ENCODE results near the gene HDAC4.
"Not testable (repeated sequence)": the region's sequence is repeated elsewhere in the genome, so short reads cannot be mapped to it uniquely, and the experiment has no call there.

HDAC4 gene

DNA sequence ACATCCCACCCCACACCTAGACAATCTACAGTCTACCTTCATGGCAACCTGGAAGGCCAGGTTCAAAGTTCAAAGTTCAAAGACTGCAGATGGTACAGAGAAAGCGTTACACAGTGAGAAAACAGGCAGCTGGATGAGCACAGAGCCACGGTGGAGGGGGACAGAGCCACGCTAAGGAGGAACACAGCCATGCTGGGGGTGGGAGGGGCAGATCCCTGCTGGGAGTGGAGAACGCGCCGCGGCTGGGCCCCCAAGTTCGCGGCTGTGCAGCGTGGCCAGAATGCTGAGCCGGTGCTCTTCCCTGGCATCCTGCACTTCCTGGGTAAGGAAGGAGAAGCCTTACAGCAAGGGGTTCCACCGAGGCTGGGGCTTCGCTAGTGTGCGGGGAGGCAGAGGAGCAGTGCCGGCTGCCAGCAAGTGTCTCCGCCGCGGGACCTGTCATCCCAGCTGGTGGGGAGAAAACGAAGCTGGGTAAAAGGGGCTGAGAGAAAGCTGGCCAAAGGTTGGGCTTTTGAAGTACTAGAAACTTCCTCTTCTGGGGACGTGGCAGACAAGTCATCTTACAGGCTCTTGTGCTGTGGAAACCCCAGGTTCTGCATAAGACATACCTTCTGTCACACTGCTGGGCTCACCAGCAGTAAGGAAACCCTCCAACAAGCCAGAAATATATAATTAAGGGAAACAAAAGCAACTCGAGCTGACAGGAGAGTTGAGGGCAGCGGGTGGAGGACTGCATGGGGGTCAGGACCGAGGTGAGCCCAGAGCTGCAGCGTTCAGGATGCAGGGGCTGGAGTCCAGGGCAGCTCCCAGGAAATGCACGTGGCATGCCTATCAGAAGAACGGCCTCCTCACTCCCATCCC, 115.5 kb downstream of the HDAC4 start:
- no peak for DNase-seq (ENCODE audit: extremely low read depth in 1 of 2, low read depth in 1 of 2)

GRCh38 chr2:239283961-239284795, 116.6 kb downstream of the HDAC4 start:
- no peak for DNase-seq (ENCODE audit: extremely low read depth in 1 of 2, low read depth in 1 of 2)

DNA sequence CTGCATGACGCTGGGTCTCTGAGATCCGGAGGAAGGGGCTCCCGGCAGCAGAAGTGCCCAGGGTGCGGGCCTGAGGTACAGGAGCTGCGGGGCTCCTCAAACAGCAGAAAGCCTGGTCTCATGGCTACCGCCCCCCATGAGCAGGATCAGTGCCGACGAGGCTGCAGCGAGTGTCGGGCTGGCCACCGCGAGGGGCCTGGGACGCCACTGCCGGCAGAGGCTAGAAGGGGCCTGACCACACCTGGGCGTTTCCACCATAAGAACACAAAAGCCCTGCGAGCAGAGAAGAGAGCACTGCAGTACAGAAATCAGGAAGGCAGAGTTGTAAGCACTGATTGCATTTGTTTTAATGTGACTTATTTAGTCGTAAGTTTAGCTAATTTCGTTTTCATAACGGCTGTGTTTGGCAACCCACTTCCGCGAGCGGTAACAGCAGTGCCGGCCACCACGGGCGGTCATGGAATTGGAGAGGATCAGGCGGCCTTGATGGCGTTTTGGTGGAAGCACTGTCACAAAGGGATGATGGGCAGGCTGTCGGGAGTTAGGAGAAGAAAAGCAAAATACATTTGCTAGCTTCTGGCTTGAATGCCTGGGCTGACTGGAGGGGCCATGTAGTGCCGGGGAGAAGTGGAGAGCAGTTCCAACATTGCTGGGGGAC, 117.4 kb downstream of the HDAC4 start:
- no peak for DNase-seq (ENCODE audit: extremely low read depth in 1 of 2, low read depth in 1 of 2)

DNA sequence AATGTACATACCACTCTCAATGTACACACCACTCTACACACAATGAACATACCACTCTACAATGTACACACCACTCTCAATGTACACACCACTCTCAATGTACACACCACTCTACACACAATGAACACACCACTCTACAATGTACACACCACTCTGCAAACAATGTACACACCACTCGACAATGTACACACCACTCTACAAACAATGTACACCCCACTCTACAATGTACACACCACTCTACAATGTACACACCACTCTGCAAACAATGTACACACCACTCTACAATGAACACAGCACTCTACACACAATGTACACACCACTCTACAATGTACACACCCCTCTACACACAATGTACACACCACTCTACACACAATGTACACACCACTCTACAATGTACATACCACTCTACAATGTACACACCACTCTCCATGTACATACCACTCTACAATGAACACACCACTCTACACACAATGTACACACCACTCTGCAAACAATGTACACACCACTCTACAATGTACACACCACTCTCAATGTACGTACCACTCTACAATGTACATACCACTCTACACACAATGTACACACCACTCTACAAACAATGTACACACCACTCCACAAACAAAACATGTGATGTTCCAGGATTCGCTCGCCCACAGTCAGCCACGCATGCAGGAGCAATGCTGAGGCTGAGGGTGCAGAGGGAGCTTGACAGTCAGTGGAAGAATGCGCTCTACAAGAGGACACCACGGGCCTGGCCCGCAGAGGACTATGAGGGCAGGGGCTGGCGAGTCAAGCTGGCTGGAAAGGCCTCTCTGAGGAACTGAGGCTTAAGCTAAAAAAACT, 118.2 kb downstream of the HDAC4 start:
- DNase-seq (ENCODE audit: extremely low read depth in 1 of 2, low read depth in 1 of 2): no peak

DNA sequence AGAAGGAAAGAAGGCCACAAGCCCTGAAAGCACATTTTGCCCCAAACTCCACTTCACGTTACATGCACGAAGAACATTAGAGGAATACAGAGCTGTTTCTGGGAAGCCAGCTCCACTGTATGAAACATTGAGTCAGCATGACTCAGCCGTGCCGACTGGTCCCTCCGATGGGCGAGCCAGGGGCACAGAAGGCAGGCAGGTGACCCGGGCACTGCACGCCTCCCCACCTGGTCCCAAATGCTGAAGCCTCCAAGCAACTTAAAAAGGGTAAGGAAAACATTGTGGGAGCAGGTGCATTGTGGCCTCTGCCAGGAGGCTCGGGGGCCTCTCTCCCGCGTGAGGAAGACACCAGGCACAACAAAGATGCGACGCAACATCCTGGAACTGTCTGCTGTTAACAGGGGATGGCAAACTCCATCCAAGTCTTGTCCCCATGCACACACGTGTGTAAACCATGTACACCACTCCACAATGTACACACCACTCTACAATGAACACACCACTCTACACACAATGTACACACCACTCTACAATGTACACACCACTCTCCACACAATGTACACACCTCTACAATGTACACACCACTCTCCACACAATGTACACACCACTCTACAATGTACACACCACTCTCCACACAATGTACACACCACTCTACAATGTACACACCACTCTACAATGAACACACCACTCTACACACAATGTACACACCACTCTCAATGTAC, 120.4 kb downstream of the HDAC4 start:
- DNase-seq (ENCODE audit: extremely low read depth in 1 of 2, low read depth in 1 of 2): not testable (repeated sequence)

DNA sequence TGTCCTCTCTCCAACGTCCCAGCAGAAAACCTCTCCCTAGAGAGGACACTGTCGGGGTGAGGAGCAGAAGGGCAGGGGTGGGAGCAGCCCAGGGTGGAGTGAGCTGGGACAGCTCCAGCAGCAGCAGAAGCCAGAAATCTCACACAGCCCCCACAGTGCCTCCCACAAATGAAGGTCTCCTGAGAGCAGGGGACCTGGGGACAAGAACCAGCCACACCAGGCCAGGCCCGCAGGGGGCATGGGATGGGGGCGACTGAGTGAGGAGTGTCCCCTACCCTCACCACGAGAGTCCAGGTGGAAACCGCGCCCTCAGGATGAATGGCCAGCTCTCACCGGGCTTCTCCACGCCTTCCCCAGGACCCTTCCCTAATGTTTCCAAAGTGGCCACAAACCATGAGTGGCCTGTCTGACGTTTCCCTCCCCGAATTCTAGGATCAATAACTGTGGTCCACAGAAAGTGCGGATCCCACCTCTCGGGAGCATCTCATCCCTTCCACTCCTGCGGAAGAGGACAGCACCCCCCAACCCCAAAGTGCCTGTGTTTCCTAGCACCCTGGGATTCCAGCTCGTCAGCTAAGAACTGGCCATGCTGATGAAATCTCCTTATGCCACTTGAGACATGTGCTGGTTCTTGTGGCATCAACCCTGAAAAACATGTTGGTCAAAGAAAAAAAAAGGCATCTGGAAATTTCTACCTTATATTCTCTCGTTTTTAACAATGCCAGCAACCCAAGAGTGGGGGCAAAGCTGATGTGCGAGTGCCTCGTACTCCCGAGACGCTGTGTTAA, 121.1 kb downstream of the HDAC4 start:
- no peak for DNase-seq (ENCODE audit: extremely low read depth in 1 of 2, low read depth in 1 of 2)

DNA sequence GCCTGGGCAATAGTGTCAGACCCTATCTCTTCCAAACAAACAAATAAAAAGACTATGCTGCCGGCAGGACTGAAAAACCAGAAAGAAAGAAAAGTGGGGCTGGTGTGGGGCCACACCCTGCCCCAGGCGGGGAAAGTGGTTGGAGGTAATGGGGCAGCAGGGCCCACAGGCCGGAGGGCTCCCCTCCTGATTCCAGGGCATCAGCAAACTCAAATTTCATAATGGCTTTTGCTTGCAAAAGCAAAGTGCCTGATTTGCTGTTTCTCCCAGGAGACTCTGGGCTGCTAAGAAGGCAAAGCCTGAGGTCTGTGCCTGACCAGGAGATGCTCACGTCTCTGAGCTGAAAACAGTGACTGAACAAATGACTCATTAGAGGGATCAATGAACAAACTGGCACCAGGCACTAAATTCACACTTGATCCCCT, 121.9 kb downstream of the HDAC4 start:
- no peak for DNase-seq (ENCODE audit: extremely low read depth in 1 of 2, low read depth in 1 of 2)

DNA sequence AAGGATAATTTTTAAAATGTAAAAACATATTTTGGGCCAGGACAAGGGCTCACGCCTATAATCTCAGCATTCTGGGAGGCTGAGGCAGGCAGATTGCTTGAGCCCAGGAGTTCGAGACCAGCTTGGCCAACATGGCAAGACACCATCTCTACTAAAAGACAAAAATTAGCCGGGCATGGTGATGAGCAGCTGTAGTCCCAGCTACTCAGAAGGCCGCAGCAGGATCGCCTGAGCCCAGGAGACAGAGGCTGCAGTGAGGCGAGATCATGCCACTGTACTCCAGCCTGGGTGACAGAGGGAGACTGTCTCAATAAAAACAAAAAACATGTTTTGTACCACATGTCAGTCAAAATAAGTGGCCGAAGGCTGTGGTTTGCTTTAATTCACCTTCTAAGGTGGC, 122.5 kb downstream of the HDAC4 start:
- no peak for DNase-seq (ENCODE audit: extremely low read depth in 1 of 2, low read depth in 1 of 2)

GRCh38 chr2:239277401-239278085, 123.3 kb downstream of the HDAC4 start:
- DNase-seq (ENCODE audit: extremely low read depth in 1 of 2, low read depth in 1 of 2): no peak

DNA sequence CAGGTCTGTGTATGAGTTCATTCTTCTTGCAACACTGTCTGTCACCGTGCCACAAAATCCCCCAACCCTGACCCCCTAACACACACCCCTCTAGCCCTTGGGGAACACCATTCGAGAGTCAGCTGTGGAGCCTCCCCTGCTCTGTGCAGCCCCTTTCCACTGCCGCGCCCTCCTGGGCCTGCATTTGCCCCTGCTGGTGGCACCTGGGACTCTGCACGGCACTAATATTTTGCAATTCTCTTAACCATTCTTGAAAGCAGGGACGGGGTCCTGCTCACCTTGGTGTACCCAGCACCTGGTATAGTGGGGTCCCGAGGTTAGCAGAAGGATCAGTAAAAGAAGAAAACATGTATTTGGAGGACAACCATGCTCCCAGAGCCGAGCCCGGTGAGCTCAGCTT, 124.0 kb downstream of the HDAC4 start:
- DNase-seq (ENCODE audit: extremely low read depth in 1 of 2, low read depth in 1 of 2): no peak

DNA sequence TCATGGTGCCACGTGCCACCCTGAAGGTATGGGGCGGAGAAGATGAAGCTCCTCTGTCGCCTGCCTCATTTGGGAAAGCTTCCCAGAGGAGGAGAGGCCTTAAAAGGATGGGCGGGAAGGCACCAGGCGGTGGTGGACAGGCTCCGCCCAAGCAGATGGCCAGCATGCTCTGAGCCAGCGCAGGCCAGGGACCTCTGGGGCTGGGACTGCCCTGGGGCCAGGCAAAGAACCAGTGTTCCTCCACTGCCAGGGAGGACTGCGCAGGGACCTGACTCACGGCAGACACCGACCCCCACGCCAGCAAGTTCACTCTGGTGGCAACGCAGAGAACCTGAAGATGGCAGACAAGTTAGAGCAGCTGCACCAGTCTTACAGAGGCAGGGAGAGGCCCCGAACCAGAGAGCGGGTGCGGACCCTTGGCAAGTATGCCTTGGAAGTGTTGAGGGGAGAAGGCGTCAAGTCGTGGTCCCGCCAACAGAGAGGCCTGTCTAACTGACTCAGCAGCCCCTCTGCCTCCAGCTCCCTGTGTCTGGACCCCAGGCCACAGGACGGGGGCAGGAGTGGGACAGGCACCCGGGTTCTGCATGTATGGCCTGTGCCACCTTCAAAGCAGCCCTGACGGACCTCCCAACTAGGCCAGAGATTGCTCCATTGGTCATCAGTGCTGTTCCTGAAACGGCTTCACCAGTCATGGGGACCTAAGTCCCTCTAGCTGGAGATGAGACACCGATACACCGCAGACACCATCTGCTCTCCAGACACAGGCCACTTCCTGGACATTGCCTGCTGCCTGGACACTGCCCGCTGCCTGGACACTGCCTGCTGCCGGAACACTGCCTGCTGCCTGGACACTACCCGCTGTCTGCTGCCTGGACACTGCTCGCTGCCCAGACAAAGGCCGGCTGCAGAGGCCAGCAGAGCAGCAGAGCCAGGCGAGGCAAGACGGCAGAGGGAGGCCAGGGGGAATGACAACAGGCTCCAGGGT, 124.7 kb downstream of the HDAC4 start:
- DNase-seq (ENCODE audit: extremely low read depth in 1 of 2, low read depth in 1 of 2): no peak

DNA sequence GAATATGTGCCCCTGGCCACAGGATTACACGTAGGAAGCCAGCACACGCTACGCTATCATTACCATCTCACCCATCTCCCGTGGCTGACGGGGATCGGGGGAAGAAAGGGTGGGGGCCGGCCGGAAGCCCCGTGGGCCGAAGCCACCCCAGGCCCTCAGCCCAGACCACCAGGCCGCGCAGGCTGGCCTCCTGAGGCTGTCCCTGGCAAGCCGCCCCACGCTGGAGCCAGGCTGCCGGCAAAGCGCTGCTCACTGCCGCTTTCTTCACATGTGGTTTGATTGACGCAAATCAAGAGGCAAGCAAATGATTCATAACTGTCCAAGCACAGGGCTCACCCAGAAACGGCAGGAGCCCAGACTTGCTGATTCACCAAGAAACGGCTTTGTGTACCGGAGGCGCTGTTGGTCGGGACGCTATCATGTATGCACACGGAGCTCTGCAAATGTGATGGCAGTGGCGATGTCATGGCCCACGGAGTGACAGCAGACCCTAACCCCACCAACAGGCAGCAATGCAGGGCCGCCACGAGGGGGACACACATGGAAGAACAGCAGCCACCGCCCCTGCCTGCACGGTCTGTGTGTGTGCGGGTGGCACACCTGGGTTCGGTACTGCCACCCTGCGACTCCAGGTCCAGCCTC, 125.7 kb downstream of the HDAC4 start:
- peak; percentile 57 to 66 for DNase-seq (ENCODE audit: extremely low read depth in 1 of 2, low read depth in 1 of 2)

DNA sequence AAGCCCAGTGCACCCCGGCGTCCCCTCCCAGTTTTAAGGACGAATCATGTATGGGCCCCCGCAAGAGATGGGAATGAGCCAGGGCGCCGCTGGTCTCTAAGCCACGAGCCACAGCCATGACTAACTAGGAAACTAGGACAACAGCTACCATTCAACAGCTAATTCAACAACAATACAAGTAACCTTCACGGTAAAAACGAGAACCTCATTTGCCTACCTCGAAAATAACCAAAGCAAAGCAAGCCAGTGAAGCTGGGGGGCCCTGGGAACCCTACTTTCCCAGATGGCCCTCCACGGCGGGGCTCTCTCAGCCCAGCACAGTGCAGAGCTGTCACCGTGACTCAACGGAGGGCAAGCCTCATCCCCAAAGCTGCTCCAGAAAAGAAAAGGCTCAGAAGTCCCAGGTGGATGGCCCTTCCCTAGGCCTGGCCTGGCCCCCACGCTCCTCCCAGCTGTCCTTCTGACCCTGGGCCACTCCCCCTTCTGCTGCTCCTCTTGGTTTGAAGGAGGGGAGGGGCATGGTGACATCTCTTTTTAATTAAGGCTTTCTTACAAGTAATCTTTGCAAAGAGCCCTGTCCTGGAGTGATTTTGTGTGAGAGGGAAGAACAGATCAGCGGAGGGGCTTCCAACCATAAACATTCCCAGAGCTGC, 126.3 kb downstream of the HDAC4 start:
- no peak for DNase-seq (ENCODE audit: extremely low read depth in 1 of 2, low read depth in 1 of 2)

DNA sequence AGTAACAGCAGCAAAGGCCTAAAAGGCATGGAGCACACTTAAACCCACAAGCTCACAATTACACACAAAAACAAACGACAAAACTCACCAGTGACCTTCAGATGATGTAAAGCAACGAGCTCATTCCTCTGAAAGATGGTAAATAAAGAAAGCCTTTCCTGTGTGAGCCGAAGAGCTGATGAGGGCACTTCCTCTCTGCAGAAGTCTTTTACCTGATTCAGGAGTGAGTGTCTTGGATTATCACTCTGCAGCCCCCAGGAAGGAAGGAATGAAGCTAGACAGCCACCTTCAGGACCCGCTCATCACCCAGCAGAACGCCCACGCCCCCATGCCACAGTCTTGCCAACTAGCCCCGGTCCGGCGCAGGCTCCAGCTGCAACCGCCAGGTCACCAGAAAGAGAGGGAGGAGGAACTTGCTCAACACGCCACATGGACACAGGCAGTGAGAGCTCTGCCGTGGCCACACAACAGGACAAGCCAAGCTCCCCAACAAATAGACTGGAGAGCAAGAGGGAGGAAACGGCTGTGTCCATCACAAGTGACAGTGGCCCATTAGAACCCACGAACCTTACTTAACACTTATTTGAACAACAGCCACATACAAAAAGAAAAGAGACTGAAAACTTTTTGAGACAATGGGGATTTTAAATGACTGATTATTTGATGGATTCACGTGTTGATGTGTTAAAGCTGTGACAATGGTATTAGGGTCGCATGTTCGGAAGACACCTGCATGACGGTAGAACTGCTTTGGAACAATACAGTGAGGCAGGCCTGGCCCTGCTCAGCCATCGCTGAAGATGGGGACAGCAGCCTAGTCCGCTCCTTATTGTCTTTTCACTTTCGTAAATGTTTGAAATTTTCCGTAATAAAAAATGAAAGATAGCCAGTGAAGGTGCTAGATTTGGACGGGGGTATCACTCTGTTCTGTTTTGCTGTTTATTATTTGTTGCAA, 127.3 kb downstream of the HDAC4 start:
- no peak for DNase-seq (ENCODE audit: extremely low read depth in 1 of 2, low read depth in 1 of 2)

DNA sequence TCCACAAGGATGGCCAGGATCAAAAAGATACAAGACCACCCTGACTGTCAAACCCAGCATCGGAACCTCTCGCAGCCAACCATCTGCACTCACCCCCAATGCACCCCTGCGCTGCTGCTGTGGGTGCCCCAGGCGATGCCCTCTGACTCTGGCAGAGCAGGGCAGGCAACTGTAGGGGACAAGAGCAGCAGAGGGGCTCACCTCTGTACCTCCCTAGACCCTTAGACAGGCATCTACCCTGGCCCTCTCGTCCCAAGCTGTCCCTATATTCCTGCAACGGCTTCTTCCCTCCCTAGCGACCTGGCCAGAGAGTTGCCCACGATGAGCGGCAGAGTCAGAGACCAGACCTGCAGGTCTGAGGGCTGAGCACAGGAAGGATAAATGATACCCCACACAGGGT, 128.2 kb downstream of the HDAC4 start:
- DNase-seq (ENCODE audit: extremely low read depth in 1 of 2, low read depth in 1 of 2): no peak

Data from activated CD8-positive, alpha-beta memory T cell treated with anti-CD3 and anti-CD28 coated beads for 1 hour (primary cell).